ENCODE measurements around the gene IGSF21. TPM values are rescaled to one million over a fixed set of nuclear protein-coding genes. Genes with fewer than 3 reads are reported as not detected.

The IGSF21 gene
- total and polyA plus RNA-seq, 4 experiments from 2014 or later = not detected

DNA sequence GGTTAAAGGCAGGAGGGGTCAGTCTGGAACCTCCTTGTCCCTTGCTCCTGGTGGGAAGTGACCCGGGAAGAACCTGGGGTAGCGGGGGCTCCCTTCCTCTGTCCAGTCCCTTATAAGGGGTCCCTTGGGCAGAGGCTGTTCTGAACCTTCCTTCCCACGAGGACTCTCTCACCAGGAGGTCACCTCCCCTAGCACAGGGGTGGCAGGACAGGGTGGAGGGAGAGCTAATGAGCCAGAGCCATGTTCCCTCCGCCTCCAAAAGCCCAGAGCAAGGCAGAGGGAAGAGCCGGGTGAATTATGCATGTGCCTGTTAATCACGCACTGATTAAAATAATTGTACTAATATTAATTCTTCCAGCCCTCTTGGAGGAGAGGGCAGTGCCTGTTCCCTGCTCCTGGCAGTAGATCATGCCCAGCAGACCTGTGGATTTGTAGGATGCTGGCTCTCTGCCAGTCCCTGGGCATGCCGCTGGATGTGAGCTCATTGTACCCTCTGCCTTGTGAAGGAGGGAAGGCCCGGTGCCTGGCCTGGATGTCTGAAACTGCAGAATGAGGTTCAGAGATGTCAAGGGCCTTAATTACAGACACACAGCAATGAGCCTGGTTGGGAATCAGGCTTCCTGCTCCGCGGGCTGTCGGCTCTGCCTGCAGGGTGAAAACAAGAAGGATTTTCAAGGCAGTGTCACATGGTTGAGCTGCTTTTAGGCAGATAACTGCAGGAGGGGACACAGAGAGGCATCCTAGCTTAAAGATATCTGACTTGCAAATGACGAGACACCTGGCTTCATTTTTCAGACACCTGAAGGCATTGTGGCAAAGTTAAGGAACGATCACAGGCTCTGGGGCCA, 68.2 kb downstream of the IGSF21 start:
- Histone ChIP-seq H3K9me3 (ENCODE audit: control insufficient read depth in 1 of 2, low read length in 2 of 2) (no peaks in the 10 kb centered on the region), H3K36me3 (ENCODE audit: insufficient read depth, low read length) (no peaks in the 10 kb centered on the region), H3K27ac (ENCODE audit: low read depth, low read length) (no peak overlapping the region), H3K4me1 (ENCODE audit: insufficient read depth, low read length) (no peaks in the 10 kb centered on the region), H3K27me3 (ENCODE audit: insufficient read depth, low read length) (no peaks in the 10 kb centered on the region), H3K4me3 (ENCODE audit: low read length in 2 of 2) (no peak overlapping the region)
- H3K4me1 Mint-ChIP-seq = peaks cover 0 to 3% (median 0%) of the 10 kb centered on the region in 4 donors
- ChIA-PET POLR2A (ENCODE audit: partially characterized antibody) (no interaction called here), CTCF (ENCODE audit: partially characterized antibody) (no interaction called here)
- H3K27me3 Mint-ChIP-seq = peaks cover 19 to 21% of the 10 kb centered on the region in 2 donors
- no peaks in the 10 kb centered on the region for H3K36me3 Mint-ChIP-seq
- intact Hi-C loops (cut with micrococcal nuclease) = no loop called here
- H3K9me3 Mint-ChIP-seq = no peaks in the 10 kb centered on the region
- H3K4me3 Mint-ChIP-seq = no peak overlapping the region
- no peak overlapping the region for H3K27ac Mint-ChIP-seq
- no peak for DNase-seq

DNA sequence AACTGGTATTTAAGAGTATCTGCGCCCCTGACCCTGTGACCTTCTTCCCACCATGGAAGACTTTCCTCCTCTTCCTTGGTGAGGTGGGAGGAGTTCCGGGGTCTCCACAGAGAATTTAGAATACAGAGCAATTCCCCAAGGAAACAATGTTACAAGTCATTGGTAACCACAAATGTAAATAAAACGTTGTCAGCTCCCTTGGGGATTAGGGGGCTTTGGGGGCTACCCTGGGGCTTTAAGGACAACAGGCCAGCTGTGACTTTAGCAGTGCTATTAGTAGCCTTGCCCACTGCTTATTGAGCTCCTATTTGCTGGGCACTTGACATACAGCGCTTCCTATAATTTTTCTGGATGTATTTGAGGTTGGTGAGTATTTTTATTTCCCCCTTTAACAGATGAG, 69.0 kb downstream of the IGSF21 start:
- Histone ChIP-seq H3K9me3 (ENCODE audit: control insufficient read depth in 1 of 2, low read length in 2 of 2) (no peaks in the 10 kb centered on the region), H3K27me3 (ENCODE audit: insufficient read depth, low read length) (no peaks in the 10 kb centered on the region), H3K36me3 (ENCODE audit: insufficient read depth, low read length) (no peaks in the 10 kb centered on the region), H3K4me1 (ENCODE audit: insufficient read depth, low read length) (no peaks in the 10 kb centered on the region), H3K4me3 (ENCODE audit: low read length in 2 of 2) (no peak overlapping the region), H3K27ac (ENCODE audit: low read depth, low read length) (no peak overlapping the region)
- ChIA-PET POLR2A (ENCODE audit: partially characterized antibody) (no interaction called here), CTCF (ENCODE audit: partially characterized antibody) (no interaction called here)
- no peak for DNase-seq
- intact Hi-C loops (cut with micrococcal nuclease) = no loop called here
- Mint-ChIP-seq H3K9me3 (no peaks in the 10 kb centered on the region), H3K4me1 (peaks cover 0 to 3% (median 0%) of the 10 kb centered on the region in 4 donors), H3K4me3 (no peak overlapping the region), H3K27me3 (peaks cover 21% of the 10 kb centered on the region in 2 donors), H3K27ac (no peak overlapping the region), H3K36me3 (no peaks in the 10 kb centered on the region)

DNA sequence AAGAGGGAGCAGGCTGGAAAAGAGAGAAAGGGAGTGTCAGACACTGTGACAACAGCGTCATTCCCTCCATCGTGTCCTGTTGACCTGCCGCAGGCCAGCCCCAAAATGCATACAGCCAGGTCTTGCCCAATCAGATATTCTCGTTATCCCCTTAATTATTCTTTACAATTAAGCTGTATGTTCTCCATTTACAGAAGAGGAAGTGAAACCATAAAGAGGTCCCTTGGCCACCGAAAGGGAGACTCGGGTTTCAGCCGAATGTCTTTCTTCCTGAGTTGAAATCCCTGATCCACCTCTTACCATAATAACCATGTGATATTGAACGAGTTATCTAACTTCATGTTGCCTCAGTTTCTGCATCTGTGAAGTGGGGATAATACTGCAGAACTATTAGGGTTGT, 70.5 kb downstream of the IGSF21 start:
- POLR2A ChIA-PET (ENCODE audit: partially characterized antibody) = no interaction called here
- CTCF ChIA-PET (ENCODE audit: partially characterized antibody) = no interaction called here
- Histone ChIP-seq H3K4me1 (ENCODE audit: insufficient read depth, low read length) (no peaks in the 10 kb centered on the region), H3K4me3 (ENCODE audit: low read length in 2 of 2) (no peak overlapping the region), H3K27me3 (ENCODE audit: insufficient read depth, low read length) (no peaks in the 10 kb centered on the region), H3K36me3 (ENCODE audit: insufficient read depth, low read length) (no peaks in the 10 kb centered on the region), H3K27ac (ENCODE audit: low read depth, low read length) (no peak overlapping the region), H3K9me3 (ENCODE audit: control insufficient read depth in 1 of 2, low read length in 2 of 2) (no peaks in the 10 kb centered on the region)
- intact Hi-C loops (cut with micrococcal nuclease) = no loop called here
- Mint-ChIP-seq H3K27ac (no peak overlapping the region), H3K9me3 (no peaks in the 10 kb centered on the region), H3K4me3 (peak overlapping the region in 1 of 8 donors; percentile 4), H3K4me1 (peaks cover 0 to 3% (median 0%) of the 10 kb centered on the region in 4 donors), H3K27me3 (peaks cover 21 to 25% of the 10 kb centered on the region in 2 donors), H3K36me3 (no peaks in the 10 kb centered on the region)
- DNase-seq = no peak

DNA sequence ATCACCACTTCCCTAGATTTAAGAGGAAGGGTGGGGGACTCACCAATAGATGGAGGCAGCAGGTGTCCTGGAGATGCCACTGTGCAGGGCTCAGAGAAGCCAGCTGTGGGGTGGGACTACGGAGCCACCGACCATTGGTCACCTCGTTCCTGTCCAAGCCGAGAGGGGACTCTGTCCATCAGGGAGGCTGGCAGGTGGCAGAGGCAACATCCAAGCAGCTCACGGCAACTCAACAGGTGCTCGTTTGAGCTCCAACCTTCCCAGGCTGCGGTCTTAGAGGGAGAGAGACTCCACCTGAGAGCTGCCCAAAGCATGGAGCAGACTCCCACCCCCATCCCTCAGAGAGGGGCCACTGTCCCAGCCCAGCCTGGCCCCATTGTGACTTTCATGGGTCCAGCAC, 71.4 kb downstream of the IGSF21 start:
- Mint-ChIP-seq H3K4me3 (no peak overlapping the region), H3K36me3 (no peaks in the 10 kb centered on the region), H3K9me3 (no peaks in the 10 kb centered on the region), H3K27me3 (peaks cover 21 to 25% of the 10 kb centered on the region in 2 donors), H3K27ac (no peak overlapping the region), H3K4me1 (peaks cover 0 to 3% (median 0%) of the 10 kb centered on the region in 4 donors)
- intact Hi-C loops (cut with micrococcal nuclease) = no loop called here
- no peak overlapping the region for H3K4me3 ChIP-seq (ENCODE audit: low read length in 2 of 2)
- no peaks in the 10 kb centered on the region for H3K4me1 ChIP-seq (ENCODE audit: insufficient read depth, low read length)
- CTCF ChIA-PET (ENCODE audit: partially characterized antibody) = no interaction called here
- H3K27me3 ChIP-seq (ENCODE audit: insufficient read depth, low read length) = no peaks in the 10 kb centered on the region
- H3K9me3 ChIP-seq (ENCODE audit: control insufficient read depth in 1 of 2, low read length in 2 of 2) = no peaks in the 10 kb centered on the region
- H3K36me3 ChIP-seq (ENCODE audit: insufficient read depth, low read length) = no peaks in the 10 kb centered on the region
- no peak for DNase-seq
- no peak overlapping the region for H3K27ac ChIP-seq (ENCODE audit: low read depth, low read length)
- POLR2A ChIA-PET (ENCODE audit: partially characterized antibody) = no interaction called here

DNA sequence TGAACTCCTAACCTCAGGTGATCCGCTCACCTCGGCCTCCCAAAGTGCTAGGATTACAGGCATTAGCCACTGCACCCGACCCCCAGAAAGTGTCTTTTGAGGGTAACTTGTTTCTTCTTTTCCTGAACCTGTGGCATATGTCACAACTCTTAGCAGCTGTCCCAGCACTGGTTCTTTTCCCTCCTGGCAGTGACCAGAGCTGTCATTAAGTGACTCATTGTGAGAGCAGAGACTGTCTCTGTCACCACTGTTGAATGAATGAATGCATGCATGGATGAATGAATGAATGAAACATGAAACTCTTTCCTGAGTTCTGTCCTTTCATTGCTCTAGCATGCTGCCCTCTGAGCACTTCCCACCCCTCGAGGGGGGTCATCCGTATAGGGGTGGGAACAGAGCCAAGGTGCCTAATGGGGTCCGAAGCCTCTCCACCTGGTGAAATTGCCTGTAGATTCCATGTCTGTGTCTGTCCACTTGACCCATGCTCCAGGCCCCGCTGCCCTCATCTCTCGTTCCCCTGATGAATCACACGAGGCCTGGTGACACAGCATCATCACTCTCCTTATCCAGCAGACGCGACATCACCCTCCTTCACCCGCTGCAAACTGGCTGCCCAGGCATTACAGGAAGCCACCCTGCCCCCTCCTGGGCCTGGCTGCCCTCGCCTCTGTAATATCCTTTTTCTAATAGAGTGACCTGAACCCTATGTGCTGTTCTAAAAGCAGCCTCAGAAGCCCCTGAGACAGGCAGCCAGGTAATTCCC, 75.0 kb downstream of the IGSF21 start:
- Mint-ChIP-seq H3K27me3 (peaks cover 8 to 23% of the 10 kb centered on the region in 2 donors), H3K9me3 (no peaks in the 10 kb centered on the region), H3K4me3 (no peak overlapping the region), H3K27ac (no peak overlapping the region), H3K36me3 (no peaks in the 10 kb centered on the region), H3K4me1 (peaks cover 0 to 3% (median 0%) of the 10 kb centered on the region in 4 donors)
- no peaks in the 10 kb centered on the region for H3K27me3 ChIP-seq (ENCODE audit: insufficient read depth, low read length)
- no peaks in the 10 kb centered on the region for H3K36me3 ChIP-seq (ENCODE audit: insufficient read depth, low read length)
- CTCF ChIA-PET (ENCODE audit: partially characterized antibody) = no interaction called here
- no peak overlapping the region for H3K4me3 ChIP-seq (ENCODE audit: low read length in 2 of 2)
- no peaks in the 10 kb centered on the region for H3K4me1 ChIP-seq (ENCODE audit: insufficient read depth, low read length)
- POLR2A ChIA-PET (ENCODE audit: partially characterized antibody) = no interaction called here
- H3K27ac ChIP-seq (ENCODE audit: low read depth, low read length) = no peak overlapping the region
- no peaks in the 10 kb centered on the region for H3K9me3 ChIP-seq (ENCODE audit: control insufficient read depth in 1 of 2, low read length in 2 of 2)
- intact Hi-C loops (cut with micrococcal nuclease) = no loop called here
- DNase-seq = no peak

DNA sequence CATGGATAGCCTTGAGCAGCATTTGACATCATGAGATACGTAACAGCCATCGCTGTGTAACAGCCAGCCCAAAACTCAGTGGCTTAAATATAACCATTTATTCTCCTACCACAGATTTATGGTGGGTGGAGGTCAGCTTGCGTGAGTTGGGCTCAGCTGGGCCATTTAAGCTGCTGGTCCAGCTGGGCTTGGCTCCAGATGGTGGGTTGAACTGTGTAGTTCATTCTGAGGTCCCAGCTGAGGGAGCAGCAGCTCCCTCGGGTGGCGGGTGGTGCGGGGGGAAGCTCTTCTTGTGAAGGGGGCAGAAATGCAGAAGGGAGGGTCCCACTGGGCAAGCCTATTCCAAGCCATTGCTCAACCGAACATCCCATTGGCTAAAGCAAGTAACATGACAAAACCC, 75.9 kb downstream of the IGSF21 start:
- no peak for DNase-seq
- Mint-ChIP-seq H3K27ac (no peak overlapping the region), H3K36me3 (no peaks in the 10 kb centered on the region), H3K4me3 (no peak overlapping the region), H3K9me3 (no peaks in the 10 kb centered on the region), H3K27me3 (peaks cover 4 to 21% of the 10 kb centered on the region in 2 donors), H3K4me1 (no peaks in the 10 kb centered on the region)
- CTCF ChIA-PET (ENCODE audit: partially characterized antibody) = no interaction called here
- Histone ChIP-seq H3K4me1 (ENCODE audit: insufficient read depth, low read length) (no peaks in the 10 kb centered on the region), H3K36me3 (ENCODE audit: insufficient read depth, low read length) (no peaks in the 10 kb centered on the region), H3K4me3 (ENCODE audit: low read length in 2 of 2) (no peak overlapping the region), H3K27ac (ENCODE audit: low read depth, low read length) (no peak overlapping the region), H3K9me3 (ENCODE audit: control insufficient read depth in 1 of 2, low read length in 2 of 2) (no peaks in the 10 kb centered on the region), H3K27me3 (ENCODE audit: insufficient read depth, low read length) (no peaks in the 10 kb centered on the region)
- POLR2A ChIA-PET (ENCODE audit: partially characterized antibody) = no interaction called here
- intact Hi-C loops (cut with micrococcal nuclease) = no loop called here

DNA sequence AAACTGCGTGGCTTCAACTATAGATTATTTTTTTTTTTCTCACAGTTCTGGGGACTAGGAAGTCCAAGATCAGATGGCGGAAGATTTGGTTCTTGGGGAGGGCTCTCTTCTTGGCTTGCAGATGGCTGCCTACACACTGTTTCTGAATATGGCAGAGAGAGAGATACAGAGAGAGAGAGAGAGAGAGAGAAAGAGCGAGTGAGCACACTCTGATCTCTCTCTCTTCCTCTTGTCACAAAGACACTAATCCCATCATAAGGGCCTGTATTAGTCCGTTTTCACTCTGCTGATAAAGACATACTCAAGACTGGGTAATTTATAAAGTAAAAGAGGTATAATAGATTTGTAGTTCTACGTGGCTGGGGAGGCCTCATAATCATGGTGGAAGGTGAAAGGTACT, 79.5 kb downstream of the IGSF21 start:
- no peaks in the 10 kb centered on the region for H3K9me3 Mint-ChIP-seq
- Histone ChIP-seq H3K36me3 (ENCODE audit: insufficient read depth, low read length) (no peaks in the 10 kb centered on the region), H3K9me3 (ENCODE audit: control insufficient read depth in 1 of 2, low read length in 2 of 2) (no peaks in the 10 kb centered on the region), H3K4me1 (ENCODE audit: insufficient read depth, low read length) (no peaks in the 10 kb centered on the region), H3K27me3 (ENCODE audit: insufficient read depth, low read length) (no peaks in the 10 kb centered on the region), H3K4me3 (ENCODE audit: low read length in 2 of 2) (no peak overlapping the region), H3K27ac (ENCODE audit: low read depth, low read length) (no peak overlapping the region)
- no peak overlapping the region for H3K27ac Mint-ChIP-seq
- CTCF ChIA-PET (ENCODE audit: partially characterized antibody) = no interaction called here
- H3K4me1 Mint-ChIP-seq = no peaks in the 10 kb centered on the region
- no peaks in the 10 kb centered on the region for H3K36me3 Mint-ChIP-seq
- intact Hi-C loops (cut with micrococcal nuclease) = no loop called here
- DNase-seq = no peak
- H3K27me3 Mint-ChIP-seq = peaks cover 2 to 11% of the 10 kb centered on the region in 2 donors
- POLR2A ChIA-PET (ENCODE audit: partially characterized antibody) = no interaction called here
- no peak overlapping the region for H3K4me3 Mint-ChIP-seq

All from CD4-positive, alpha-beta memory T cell (primary cell).